ENCODE results near the gene SERAC1. TPM values are rescaled to one million over a fixed set of nuclear protein-coding genes. Genes with fewer than 3 reads are reported as not detected.
A peak's percentile ranks its signal among the peaks of the same experiment; 100 is the strongest.

SERAC1 gene
- total RNA-seq, 1 donor = 33.7 TPM

DNA sequence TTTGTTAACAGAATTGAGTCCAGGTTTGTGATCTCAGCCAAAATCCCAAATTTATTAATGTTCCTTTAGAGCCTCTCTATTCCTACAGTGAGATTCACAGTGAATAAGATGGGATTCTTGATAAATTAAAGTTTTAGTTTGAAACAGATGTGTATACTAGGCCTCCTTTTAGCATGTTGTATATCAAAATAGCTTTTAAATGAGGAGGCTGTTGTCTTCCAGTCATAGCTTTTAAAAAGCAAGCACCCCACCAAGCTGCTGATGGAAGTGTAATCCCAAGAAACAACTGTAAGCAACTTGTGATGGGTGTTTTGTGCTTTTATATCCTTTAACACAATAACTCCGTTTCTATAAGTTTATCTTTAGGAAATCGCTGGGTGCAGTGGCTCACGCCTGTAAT is 7.0 kb upstream of the SERAC1 start:
- Histone ChIP-seq H3K4me3 (ENCODE audit: insufficient read depth, low read length) (no peak overlapping the region), H4K20me1 (ENCODE audit: insufficient read depth, low read length) (no peaks in the 10 kb centered on the region), H3K27me3 (ENCODE audit: insufficient read depth, low read length) (no peaks in the 10 kb centered on the region), H2AFZ (ENCODE audit: low read length) (peak overlapping the region; percentile 28), H3K9me3 (ENCODE audit: low read depth, low read length) (no peaks in the 10 kb centered on the region), H3K79me2 (ENCODE audit: insufficient read depth, low read length) (peaks cover 44% of the 10 kb centered on the region), H3K4me2 (ENCODE audit: insufficient read depth, low read length) (peak overlapping the region; percentile 38), H3K4me1 (ENCODE audit: insufficient read depth, low read length) (peaks cover 44% of the 10 kb centered on the region), H3K27ac (ENCODE audit: low read depth, low read length) (peak overlapping the region; percentile 72), H3K36me3 (ENCODE audit: insufficient read depth, low read length) (peaks cover 23% of the 10 kb centered on the region)
- DNase-seq (ENCODE audit: insufficient read length, low spot score, missing footprints) = no peak
- TF ChIP-seq CTCF (IDR thresholded peaks at IDR 0.05; ENCODE audit: extremely low read depth, low read depth, low read length) = no peak

DNA sequence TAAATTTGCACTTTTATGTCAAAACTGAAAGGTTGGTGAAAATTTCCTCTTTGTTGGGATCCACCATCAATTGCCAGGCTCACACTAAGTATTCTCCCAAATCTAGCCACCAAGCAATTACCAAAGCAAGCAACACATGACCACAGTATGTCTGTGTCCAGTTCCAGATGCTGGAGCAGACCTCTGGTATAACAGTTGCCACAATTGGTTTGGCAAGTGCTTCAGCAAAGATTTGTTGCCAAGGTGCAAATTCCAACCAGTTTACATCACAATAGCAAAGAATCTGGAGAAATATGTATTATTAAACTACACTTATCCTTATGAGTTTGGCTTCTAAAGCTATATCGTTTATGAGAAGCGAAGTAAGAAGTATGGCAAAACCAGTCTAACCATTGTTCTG is 6.5 kb upstream of the SERAC1 start:
- H3K79me2 ChIP-seq (ENCODE audit: insufficient read depth, low read length) = peaks cover 39% of the 10 kb centered on the region
- no peak for TF ChIP-seq CTCF (IDR thresholded peaks at IDR 0.05; ENCODE audit: extremely low read depth, low read depth, low read length)
- H3K27ac ChIP-seq (ENCODE audit: low read depth, low read length) = peak overlapping the region; percentile 72
- H3K4me2 ChIP-seq (ENCODE audit: insufficient read depth, low read length) = peak overlapping the region; percentile 38
- H3K9me3 ChIP-seq (ENCODE audit: low read depth, low read length) = no peaks in the 10 kb centered on the region
- H3K27me3 ChIP-seq (ENCODE audit: insufficient read depth, low read length) = no peaks in the 10 kb centered on the region
- no peak overlapping the region for H3K4me3 ChIP-seq (ENCODE audit: insufficient read depth, low read length)
- H3K36me3 ChIP-seq (ENCODE audit: insufficient read depth, low read length) = peaks cover 23% of the 10 kb centered on the region
- no peaks in the 10 kb centered on the region for H4K20me1 ChIP-seq (ENCODE audit: insufficient read depth, low read length)
- H3K4me1 ChIP-seq (ENCODE audit: insufficient read depth, low read length) = peaks cover 49% of the 10 kb centered on the region
- H2AFZ ChIP-seq (ENCODE audit: low read length) = no peak overlapping the region
- peak; percentile 83 for DNase-seq (ENCODE audit: insufficient read length, low spot score, missing footprints)

DNA sequence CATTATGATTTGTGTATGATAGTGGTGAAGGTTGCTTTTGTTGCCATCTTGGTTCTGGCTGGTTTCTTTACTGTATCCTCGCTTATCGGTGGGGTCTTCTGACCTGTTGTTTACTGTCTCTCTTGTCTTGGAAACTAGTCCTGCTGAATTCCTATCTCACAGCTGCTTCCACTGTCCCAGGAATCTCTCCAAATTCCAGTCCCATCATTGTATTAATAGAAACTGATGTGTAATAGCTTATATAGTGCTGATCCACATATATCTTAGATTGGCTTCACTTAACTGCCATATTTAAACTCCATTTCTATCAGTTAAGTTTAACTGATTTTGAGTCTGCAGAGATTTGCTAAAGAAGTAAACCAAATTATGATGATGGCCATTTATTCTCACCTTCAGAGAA is 6.0 kb upstream of the SERAC1 start:
- Histone ChIP-seq H3K27me3 (ENCODE audit: insufficient read depth, low read length) (no peaks in the 10 kb centered on the region), H3K4me1 (ENCODE audit: insufficient read depth, low read length) (peaks cover 49% of the 10 kb centered on the region), H4K20me1 (ENCODE audit: insufficient read depth, low read length) (no peaks in the 10 kb centered on the region), H3K4me2 (ENCODE audit: insufficient read depth, low read length) (peak overlapping the region; percentile 38), H3K36me3 (ENCODE audit: insufficient read depth, low read length) (peaks cover 23% of the 10 kb centered on the region), H3K27ac (ENCODE audit: low read depth, low read length) (peak overlapping the region; percentile 72), H3K4me3 (ENCODE audit: insufficient read depth, low read length) (no peak overlapping the region), H2AFZ (ENCODE audit: low read length) (no peak overlapping the region), H3K79me2 (ENCODE audit: insufficient read depth, low read length) (peaks cover 39% of the 10 kb centered on the region), H3K9me3 (ENCODE audit: low read depth, low read length) (no peaks in the 10 kb centered on the region)
- no peak for DNase-seq (ENCODE audit: insufficient read length, low spot score, missing footprints)
- no peak for TF ChIP-seq CTCF (IDR thresholded peaks at IDR 0.05; ENCODE audit: extremely low read depth, low read depth, low read length)

DNA sequence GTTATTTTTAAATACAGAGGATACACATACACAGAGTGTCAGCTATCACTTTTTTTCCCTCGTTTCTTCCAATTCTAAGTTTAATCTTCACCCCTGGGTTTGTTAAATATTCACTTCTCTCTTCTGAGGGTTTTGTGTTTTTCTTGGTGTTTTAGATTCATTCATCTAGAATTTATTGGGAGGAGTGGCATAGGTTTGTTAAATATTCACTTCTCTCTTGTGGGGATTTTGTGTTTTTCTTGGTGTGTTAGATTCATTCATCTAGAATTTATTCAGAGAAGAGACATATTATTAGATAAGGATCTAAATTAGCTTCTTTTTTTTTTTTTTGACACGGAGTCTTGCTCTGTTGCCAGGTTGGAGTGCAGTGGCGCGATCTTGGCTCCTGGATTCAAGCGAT is 3.9 kb upstream of the SERAC1 start:
- Histone ChIP-seq H3K79me2 (ENCODE audit: insufficient read depth, low read length) (peaks cover 42% of the 10 kb centered on the region), H3K4me1 (ENCODE audit: insufficient read depth, low read length) (peaks cover 49% of the 10 kb centered on the region), H3K36me3 (ENCODE audit: insufficient read depth, low read length) (peaks cover 19% of the 10 kb centered on the region), H3K9me3 (ENCODE audit: low read depth, low read length) (no peaks in the 10 kb centered on the region), H3K4me3 (ENCODE audit: insufficient read depth, low read length) (no peak overlapping the region), H3K27me3 (ENCODE audit: insufficient read depth, low read length) (no peaks in the 10 kb centered on the region), H4K20me1 (ENCODE audit: insufficient read depth, low read length) (no peaks in the 10 kb centered on the region), H3K4me2 (ENCODE audit: insufficient read depth, low read length) (no peak overlapping the region), H2AFZ (ENCODE audit: low read length) (no peak overlapping the region), H3K27ac (ENCODE audit: low read depth, low read length) (peak overlapping the region; percentile 82)
- no peak for TF ChIP-seq CTCF (IDR thresholded peaks at IDR 0.05; ENCODE audit: extremely low read depth, low read depth, low read length)
- no peak for DNase-seq (ENCODE audit: insufficient read length, low spot score, missing footprints)
